ENCODE data around the gene C1QTNF2. TPM values are rescaled to one million over a fixed set of nuclear protein-coding genes. Genes with fewer than 3 reads are reported as not detected.

Gene C1QTNF2
- total and polyA plus RNA-seq, 2 of the 8 experiments (the other 6 are each of a cell fraction or from before 2014, with no cell fraction given) = 1.0 to 2.0 TPM

DNA sequence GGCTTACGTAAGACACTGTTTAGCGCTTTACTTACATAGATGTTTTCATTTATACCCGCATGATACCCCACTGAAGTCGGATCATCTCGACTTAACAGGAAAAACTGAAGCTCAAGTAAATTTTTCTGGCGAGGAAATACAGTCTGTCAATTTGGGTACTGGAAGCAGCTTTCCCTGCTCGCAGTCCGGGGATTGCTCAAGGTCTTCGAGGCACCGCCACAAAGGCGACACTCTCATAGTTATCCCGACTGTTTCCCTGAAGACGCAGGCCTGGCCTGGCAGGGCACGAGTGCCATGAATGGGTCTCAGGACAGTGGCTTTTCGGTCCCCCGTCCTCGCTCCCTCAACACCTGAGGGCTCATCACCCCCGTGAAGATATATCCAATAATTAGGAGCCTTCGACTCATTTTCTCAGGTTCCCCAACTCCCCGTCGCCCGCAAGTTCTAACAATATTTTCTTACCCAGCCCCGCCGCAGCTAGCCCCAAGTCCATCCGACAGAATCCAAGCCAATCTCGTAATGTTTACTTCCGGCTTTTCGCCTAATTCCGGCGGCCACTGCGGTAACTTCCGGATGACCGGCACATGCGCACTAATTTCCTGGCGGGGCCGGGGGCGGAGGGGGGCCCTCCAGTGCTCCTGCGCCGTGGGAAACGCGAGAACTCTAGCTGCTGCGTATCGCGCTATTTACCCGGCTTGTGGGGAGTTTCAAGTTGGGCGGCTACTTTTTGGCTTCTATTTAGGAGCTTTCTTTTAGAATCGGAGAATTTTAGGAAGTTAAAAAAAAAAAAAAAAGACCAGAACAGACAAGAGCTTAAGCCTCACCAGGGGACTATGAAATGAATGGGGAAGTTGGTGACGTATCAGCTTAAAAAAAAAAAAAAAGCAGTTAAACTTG lies 48.4 kb upstream of the C1QTNF2 start, which contains the start of gene SLU7 (continued):
- peak; percentile 89 for TF ChIP-seq SAP30 (IDR thresholded peaks at IDR 0.05; ENCODE audit: insufficient read depth, insufficient replicate concordance, low read length)
- TF ChIP-seq POLR2AphosphoS5 (IDR thresholded peaks at IDR 0.05; ENCODE audit: low read depth, low read length) = peak; percentile 69
- TF ChIP-seq SIX5 (IDR thresholded peaks at IDR 0.05; ENCODE audit: low read depth, low read length) = no peak
- TF ChIP-seq SIN3A (conservative IDR thresholded peaks at IDR 0.05 in 1 of 2, IDR thresholded peaks at IDR 0.05 in 1 of 2; ENCODE audit: low read depth in 1 of 2, low read length in 2 of 2) = peak; percentile 34 to 86; a peak in 3 of 4 replicates
- TF ChIP-seq ZNF274 (IDR thresholded peaks at IDR 0.05; ENCODE audit: borderline replicate concordance, extremely low read depth, low read length) = no peak
- no peak for TF ChIP-seq EP300 (IDR thresholded peaks at IDR 0.05; ENCODE audit: borderline replicate concordance in 1 of 2, low read depth in 2 of 2, low read length in 2 of 2)
- TF ChIP-seq, protein P1, sequence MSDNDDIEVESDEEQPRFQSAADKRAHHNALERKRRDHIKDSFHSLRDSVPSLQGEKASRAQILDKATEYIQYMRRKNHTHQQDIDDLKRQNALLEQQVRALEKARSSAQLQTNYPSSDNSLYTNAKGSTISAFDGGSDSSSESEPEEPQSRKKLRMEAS (IDR thresholded peaks at IDR 0.05) = no peak; the same call in 1 of the 2 replicates
- TF ChIP-seq JUN (IDR thresholded peaks at IDR 0.05; ENCODE audit: low read depth, low read length) = no peak
- no peak for TF ChIP-seq SRF (IDR thresholded peaks at IDR 0.05; ENCODE audit: low read depth, low read length)
- no peak for TF ChIP-seq KDM5A (IDR thresholded peaks at IDR 0.05; ENCODE audit: low read length)
- no peak for TF ChIP-seq YY1 (IDR thresholded peaks at IDR 0.05; ENCODE audit: low read depth, low read length)
- no peak for TF ChIP-seq POU5F1 (IDR thresholded peaks at IDR 0.05; ENCODE audit: low read depth, low read length)
- peak; percentile 80 for TF ChIP-seq ASH2L (IDR thresholded peaks at IDR 0.05; ENCODE audit: low read length)
- TF ChIP-seq, protein P2, sequence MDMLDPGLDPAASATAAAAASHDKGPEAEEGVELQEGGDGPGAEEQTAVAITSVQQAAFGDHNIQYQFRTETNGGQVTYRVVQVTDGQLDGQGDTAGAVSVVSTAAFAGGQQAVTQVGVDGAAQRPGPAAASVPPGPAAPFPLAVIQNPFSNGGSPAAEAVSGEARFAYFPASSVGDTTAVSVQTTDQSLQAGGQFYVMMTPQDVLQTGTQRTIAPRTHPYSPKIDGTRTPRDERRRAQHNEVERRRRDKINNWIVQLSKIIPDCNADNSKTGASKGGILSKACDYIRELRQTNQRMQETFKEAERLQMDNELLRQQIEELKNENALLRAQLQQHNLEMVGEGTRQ (IDR thresholded peaks at IDR 0.05; ENCODE audit: low read length) = no peak
